K562 (cell line): ENCODE measurements around the gene TSC22D3. TPM values are rescaled to one million over a fixed set of nuclear protein-coding genes. Genes with fewer than 3 reads are reported as not detected.

Experiments used
- ATAC-seq: fragments of 200-7000 bp; cut with Tn5 transposase; 3 replicates; pipeline ENCODE4 v1.9.1; 2020; ENCODE audit warnings: moderate library complexity
- BruUV-seq: library from RNA; stranded (reverse); fragments of 400-500 nt; replicated peaks from 2 replicates; lab custom pipeline; 2021; lab: Mats Ljungman, UMichigan
- CTCF ChIA-PET: fragments of 300-600 bp; formaldehyde crosslinking; extraction: SDS; loops from one replicate; lab custom pipeline; 2021; ENCODE audit warnings: low intra/inter-chr PET ratio; lab: Yijun Ruan, JAX
- POLR2A ChIA-PET: fragments of 300-600, 350-650 bp; sonication (Branson Sonifier 250); formaldehyde crosslinking; extraction: SDS; loops from one replicate; lab custom pipeline; 2021; ENCODE audit warnings: antibody characterized with exemption, inconsistent platforms; lab: Yijun Ruan, JAX
- DNase-seq, 4 experiments: peaks; one replicate each; pipeline versions ENCODE4 v3.0.0 to v3.0.0-alpha.2; 2011 to 2018; ENCODE audit warnings: low spot score in 3 of 4, mixed read lengths in 3 of 4; ENCODE audit errors: extremely low read depth in 1 of 4
- FAIRE-seq: peaks from 2 replicates; lab custom pipeline; 2011; peaks lifted over from hg19 to GRCh38; lab: Jason Lieb, UNC
- H2AFZ ChIP-seq: 2 replicates; pipeline ENCODE4 v1.6.0; 2011; ENCODE audit warnings: low read depth, low read length, control low read depth, inconsistent platforms
- H3K27ac ChIP-seq: fragments of 200-600 bp; 3 replicates; pipeline ENCODE4 v1.8.0; 2011; ENCODE audit warnings: low read depth, mild to moderate bottlenecking, control low read depth, inconsistent platforms, low read length, moderate library complexity, mixed read lengths; ENCODE audit errors: extremely low read depth
- H3K27me3 ChIP-seq, 2 experiments: fragments of 300-600 bp in 1 of 2; 2 replicates in 1 of 2; 3 replicates in 1 of 2; pipeline versions ENCODE4 v1.6.0 to v1.8.0; 2011; ENCODE audit warnings: inconsistent platforms in 2 of 2, low read length in 2 of 2, mild to moderate bottlenecking in 1 of 2, mixed read lengths in 1 of 2, moderate library complexity in 1 of 2; ENCODE audit not compliant: control insufficient read depth in 2 of 2, insufficient read depth in 2 of 2
- H3K36me3 ChIP-seq: fragments of 300-600 bp; 3 replicates; pipeline ENCODE4 v1.8.0; 2011; ENCODE audit warnings: mild to moderate bottlenecking, low read length, inconsistent platforms; ENCODE audit not compliant: control insufficient read depth, insufficient read depth
- H3K4me1 ChIP-seq, 2 experiments: fragments of 200-600 bp in 1 of 2; replicated peaks in 1 of 2; 2 replicates in 1 of 2; 3 replicates in 1 of 2; pipeline versions ENCODE4 v1.5.1 to v1.8.0; 2011; ENCODE audit warnings: inconsistent platforms in 2 of 2, low read length in 2 of 2, mild to moderate bottlenecking in 1 of 2, mixed read lengths in 1 of 2, moderate library complexity in 1 of 2; ENCODE audit not compliant: control insufficient read depth in 2 of 2, insufficient read depth in 2 of 2
- H3K4me2 ChIP-seq: 2 replicates; pipeline ENCODE4 v1.6.1; 2011; ENCODE audit warnings: low read length, control low read depth, inconsistent platforms, mixed read lengths; ENCODE audit not compliant: insufficient read depth
- H3K4me3 ChIP-seq: fragments of 200-600 bp; sonication (generic), shearing (Covaris generic); 2 replicates; pipeline ENCODE4 v1.5.1; 2016; ENCODE audit warnings: control low read depth, inconsistent platforms
- H3K79me2 ChIP-seq: fragments of 200-600 bp; 3 replicates; pipeline ENCODE4 v1.8.0; 2011; ENCODE audit warnings: low read length, inconsistent platforms; ENCODE audit not compliant: control insufficient read depth, insufficient read depth
- H3K9ac ChIP-seq, 2 experiments: 2 replicates each; pipeline versions ENCODE4 v1.6.0 to v1.6.1; 2011; ENCODE audit warnings: low read depth in 2 of 2, low read length in 2 of 2, control low read depth in 1 of 2, inconsistent platforms in 1 of 2, mild to moderate bottlenecking in 1 of 2, mixed read lengths in 1 of 2; ENCODE audit not compliant: insufficient read depth in 1 of 2
- H3K9me1 ChIP-seq: one replicate; pipeline ENCODE4 v1.6.0; 2011; ENCODE audit warnings: inconsistent platforms, mild to moderate bottlenecking, low read length, moderate library complexity; ENCODE audit not compliant: control insufficient read depth, insufficient read depth
- H3K9me3 ChIP-seq: replicated peaks from 2 replicates; pipeline ENCODE4 v1.5.1; 2011; ENCODE audit warnings: low read depth, low read length, inconsistent platforms; ENCODE audit not compliant: control insufficient read depth, insufficient read depth
- H4K20me1 ChIP-seq: replicated peaks from 2 replicates; pipeline ENCODE4 v1.6.1; 2011; ENCODE audit warnings: low read length, inconsistent platforms, mixed read lengths; ENCODE audit not compliant: control insufficient read depth, insufficient read depth
- CBFB ChIP-seq: sonication (generic); formaldehyde crosslinking; IDR thresholded peaks from 2 replicates; pipeline ENCODE4 v1.4.0; 2020; ENCODE audit warnings: mild to moderate bottlenecking, missing genetic modification reagents
- EP400 ChIP-seq: fragments of 450-650 bp; IDR thresholded peaks from 2 replicates; pipeline ENCODE4 v1.6.1; 2017; ENCODE audit warnings: antibody characterized with exemption, mild to moderate bottlenecking, moderate library complexity
- JUND ChIP-seq, 2 experiments: IDR thresholded peaks; 2 replicates in 1 of 2; 3 replicates in 1 of 2; pipeline ENCODE4 v1.6.1; 2011; ENCODE audit warnings: borderline replicate concordance in 2 of 2, low read depth in 2 of 2, low read length in 2 of 2, improper control_type of control experiment in 1 of 2, missing biosample characterization in 1 of 2, missing genetic modification characterization in 1 of 2, missing genetic modification reagents in 1 of 2
- KLF10 ChIP-seq: fragments of 250-450 bp; sonication (Bioruptor Pico); IDR thresholded peaks from 2 replicates; pipeline ENCODE4 v1.6.1; 2021; ENCODE audit warnings: matching md5 sums
- L3MBTL2 ChIP-seq: fragments of 450-650 bp; IDR thresholded peaks from 2 replicates; pipeline ENCODE4 v1.6.1; 2016; ENCODE audit warnings: mild to moderate bottlenecking, moderate library complexity
- SMARCA4 ChIP-seq: fragments of 450-650 bp; IDR thresholded peaks from 2 replicates; pipeline ENCODE4 v1.6.1; 2016
- SRF ChIP-seq, 2 experiments: fragments of 250-450, 450-650 bp in 1 of 2; sonication (Bioruptor Pico) in 1 of 2; sonication (generic) in 1 of 2; formaldehyde crosslinking; IDR thresholded peaks; 2 replicates each; pipeline versions ENCODE4 v1.5.0 to v1.5.1; 2020 to 2022; ENCODE audit warnings: mild to moderate bottlenecking in 1 of 2, missing genetic modification reagents in 1 of 2
- U2AF2 ChIP-seq: fragments of 200-400 bp; formaldehyde crosslinking; optimal IDR thresholded peaks from 2 replicates; pipeline ENCODE3; 2017; ENCODE audit warnings: low read depth, mild to moderate bottlenecking, low read length
- ZNF592 ChIP-seq: fragments of 450-650 bp; IDR thresholded peaks from 2 replicates; pipeline ENCODE4 v1.6.1; 2017; ENCODE audit warnings: antibody characterized with exemption, mild to moderate bottlenecking
- WGBS: fragments of 100-300 bp; shearing (Covaris generic); methylation state at CpG from one replicate; pipeline ENCODE4 v1.1.6; 2016; ENCODE audit warnings: low coverage, mixed read lengths; ENCODE audit not compliant: insufficient coverage; ENCODE audit errors: missing lambda C conversion rate; 5-methylcytosine and 5-hydroxymethylcytosine counted together
- in situ Hi-C: fragments of 300-500 bp; cut with MboI; formaldehyde crosslinking; loops from 4 replicates; pipeline ENCODE4 v1.15.0; 2018; ENCODE audit warnings: inconsistent platforms, mixed read lengths
- intact Hi-C: fragments of 100-400 bp; cut with micrococcal nuclease; formaldehyde crosslinking; loops from 2 replicates; pipeline ENCODE4 v1.14.2; 2022
- polyA plus RNA-seq, 8 experiments: library from polyadenylated mRNA; depleted of rRNA in 4 of 8; stranded (reverse) in 5 of 8; unstranded in 3 of 8; fragments of >200 nt; fragmentation: Nextera tagmentation in 2 of 8; fragmentation: Illumina TruSeq in 1 of 8; extraction: Ambion mirVana in 2 of 8; extraction: Trizol in 1 of 8; gene quantifications; 2 replicates each; pipeline versions ENCODE4 v1.2.1 to v1.2.3, GENCODE V29; 2011 to 2014; ENCODE audit warnings: inconsistent platforms in 1 of 8, missing spikeins in 1 of 8
- total RNA-seq, 7 experiments: library from RNA; depleted of rRNA in 6 of 7; stranded (reverse); fragments of >200 nt in 6 of 7; fragmentation: Illumina TruSeq in 2 of 7; extraction: Trizol in 2 of 7; gene quantifications; 2 replicates each; pipeline versions ENCODE4 v1.2.1 to v1.2.3, GENCODE V29; 2011 to 2021; ENCODE audit warnings: low replicate concordance in 1 of 7
- TF ChIP-seq, protein P1 (sequence below), 2 experiments: fragments of 450-650 bp; conservative IDR thresholded peaks; 2 replicates each; pipeline ENCODE4 v1.6.1; 2017; ENCODE audit warnings: mild to moderate bottlenecking in 2 of 2, moderate library complexity in 2 of 2
- TF ChIP-seq, protein P2 (sequence below): sonication (generic); formaldehyde crosslinking; IDR thresholded peaks from 2 replicates; pipeline ENCODE4 v1.9.0; 2022; ENCODE audit warnings: mild to moderate bottlenecking, missing genetic modification reagents

TSC22D3 gene
- total and polyA plus RNA-seq, 9 of the 15 experiments (the other 6 are each of a cell fraction or from before 2014, with no cell fraction given) = 0.48 to 3.0 (median 0.87) TPM

- Histone ChIP-seq H3K4me2 (no peak overlapping the region), H3K36me3 (no peaks in the 10 kb centered on the region), H3K9me3 (no peaks in the 10 kb centered on the region), H3K9ac (no peak overlapping the region; a peak in 1 of 4 replicates), H3K9me1 (no peaks in the 10 kb centered on the region), H3K79me2 (peaks cover 19% of the 10 kb centered on the region), H3K4me1 (peaks cover 22 to 26% of the 10 kb centered on the region in 2 experiments; a peak in 4 of 5 replicates), H3K4me3 (no peak overlapping the region), H3K27me3 (no peaks in the 10 kb centered on the region), H2AFZ (peak overlapping the region; percentile 73), H3K27ac (no peak overlapping the region), H4K20me1 (no peaks in the 10 kb centered on the region)
- DNase-seq (peak; percentile 20 to 62 (median 33)), FAIRE-seq (peak; percentile 72), ATAC-seq (peak; percentile 26)
- ChIA-PET POLR2A (interaction anchor here (0.6 to 2.4 kb wide), 4 partner anchors 30 to 1420 kb away, joined by 3 to 9 read pairs (median 4); no protein-coding TSS in a partner anchor), CTCF (no interaction called here)
- intact Hi-C loops (loop anchor here (10.0 kb wide), 1 partner anchor 396 kb away; no protein-coding TSS in a partner anchor), in situ Hi-C loops (loop anchor here (5.0 kb wide), 2 partner anchors 33 to 98 kb away; partner anchors contain the start of genes NCBP2L and TSC22D3)
- 46% methylated on average over 5 of the region's 8 CpGs for WGBS
- BruUV-seq = no TSS peak
- TF ChIP-seq, protein P1, sequence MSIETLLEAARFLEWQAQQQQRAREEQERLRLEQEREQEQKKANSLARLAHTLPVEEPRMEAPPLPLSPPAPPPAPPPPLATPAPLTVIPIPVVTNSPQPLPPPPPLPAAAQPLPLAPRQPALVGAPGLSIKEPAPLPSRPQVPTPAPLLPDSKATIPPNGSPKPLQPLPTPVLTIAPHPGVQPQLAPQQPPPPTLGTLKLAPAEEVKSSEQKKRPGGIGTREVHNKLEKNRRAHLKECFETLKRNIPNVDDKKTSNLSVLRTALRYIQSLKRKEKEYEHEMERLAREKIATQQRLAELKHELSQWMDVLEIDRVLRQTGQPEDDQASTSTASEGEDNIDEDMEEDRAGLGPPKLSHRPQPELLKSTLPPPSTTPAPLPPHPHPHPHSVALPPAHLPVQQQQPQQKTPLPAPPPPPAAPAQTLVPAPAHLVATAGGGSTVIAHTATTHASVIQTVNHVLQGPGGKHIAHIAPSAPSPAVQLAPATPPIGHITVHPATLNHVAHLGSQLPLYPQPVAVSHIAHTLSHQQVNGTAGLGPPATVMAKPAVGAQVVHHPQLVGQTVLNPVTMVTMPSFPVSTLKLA (conservative IDR thresholded peaks at IDR 0.05) = peak; percentile 77 to 88
- TF ChIP-seq SRF (CRISPR knock-in tag; IDR thresholded peaks at IDR 0.05) (peak in 1 of 2 experiments; percentile 38; a peak in 1 of 4 replicates), SMARCA4 (no peak), EP400 (peak; percentile 58; the same call in 1 of the 2 replicates), KLF10 (CRISPR knock-in tag) (no peak), CBFB (CRISPR knock-in tag) (no peak), L3MBTL2 (peak; percentile 36; the same call in 1 of the 2 replicates), JUND (IDR thresholded peaks at IDR 0.05; ENCODE audit: borderline replicate concordance, low read depth, low read length) (no peak), JUND (tag; IDR thresholded peaks at IDR 0.05; ENCODE audit: borderline replicate concordance, low read depth, low read length) (peak; percentile 32; the same call in 1 of the 3 replicates), ZNF592 (peak; percentile 49; the same call in 1 of the 2 replicates), U2AF2 (no peak)
- TF ChIP-seq, protein P2, sequence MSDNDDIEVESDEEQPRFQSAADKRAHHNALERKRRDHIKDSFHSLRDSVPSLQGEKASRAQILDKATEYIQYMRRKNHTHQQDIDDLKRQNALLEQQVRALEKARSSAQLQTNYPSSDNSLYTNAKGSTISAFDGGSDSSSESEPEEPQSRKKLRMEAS (CRISPR knock-in tag) = peak; percentile 67
Observed at GRCh38 chrX:107678957-107679740, 96.4 kb downstream of the TSC22D3 start.
